LNCAP (cell line): ENCODE results near the gene LRRC3C.

Source experiments
- CTCF ChIP-seq: fragments of 450-650 bp; IDR thresholded peaks from 2 replicates; pipeline ENCODE4 v1.5.1; 2017; ENCODE audit warnings: mild to moderate bottlenecking

LRRC3C gene

GRCh38 chr17:39926588-39927100 lies 888 bp upstream of the LRRC3C start:
- no peak for TF ChIP-seq CTCF

- TF ChIP-seq CTCF, result no peak
These were observed 661 bp downstream of the LRRC3C start for GRCh38 chr17:39927929-39928857.

GRCh38 chr17:39928858-39929645 lies 1.5 kb downstream of the LRRC3C start:
- no peak for TF ChIP-seq CTCF

GRCh38 chr17:39929646-39930407 lies 2.3 kb downstream of the LRRC3C start:
- TF ChIP-seq CTCF, result no peak

- TF ChIP-seq CTCF, result no peak
These were observed 6.4 kb downstream of the LRRC3C start for GRCh38 chr17:39933912-39934311.

- no peak for TF ChIP-seq CTCF
These were observed 6.8 kb downstream of the LRRC3C start for GRCh38 chr17:39934324-39934723.

- TF ChIP-seq CTCF, result no peak
These were observed 8.4 kb downstream of the LRRC3C start for GRCh38 chr17:39935909-39936308.
